Lower leg skin (tissue), 3 donors: ENCODE results near the gene TMEM184A.

Source experiments
- CTCF ChIP-seq, 3 donors: fragments of 450-650 bp; IDR thresholded peaks; one replicate each; pipeline ENCODE4 v1.5.1; 2016; ENCODE audit warnings: antibody characterized with exemption in 3 of 3, mild to moderate bottlenecking in 3 of 3, moderate library complexity in 2 of 3
- POLR2A ChIP-seq, 2 donors: fragments of 450-650 bp; IDR thresholded peaks; one replicate each; pipeline ENCODE4 v1.6.1; 2016 to 2017; ENCODE audit warnings: antibody characterized with exemption in 2 of 2, mild to moderate bottlenecking in 1 of 2, moderate library complexity in 1 of 2

DNA sequence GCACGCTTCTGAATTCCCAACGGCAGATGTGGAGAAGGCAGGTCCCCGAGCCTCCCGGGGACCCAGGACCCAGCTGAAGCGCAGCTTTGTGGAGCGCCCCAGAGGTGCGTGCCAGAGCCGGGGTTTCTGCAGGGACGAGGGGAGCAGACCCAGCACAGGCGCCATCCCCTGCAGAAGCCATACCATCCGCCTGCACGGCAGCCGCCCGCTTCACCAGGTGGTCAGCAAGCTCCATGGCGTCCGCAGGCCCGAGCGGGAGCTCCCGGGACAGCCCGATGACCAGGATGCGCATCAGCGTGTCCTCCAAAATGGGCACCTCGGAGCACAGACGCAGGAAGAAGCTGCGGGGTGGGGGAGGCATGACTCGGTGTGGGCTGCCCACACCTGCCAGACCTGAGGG lies 62.4 kb downstream of the TMEM184A start:
- TF ChIP-seq CTCF (IDR thresholded peaks at IDR 0.05) = no peak
- no peak for TF ChIP-seq POLR2A (IDR thresholded peaks at IDR 0.05)
